ENCODE measurements around the gene SIGLEC1. TPM values are rescaled to one million over a fixed set of nuclear protein-coding genes. Genes with fewer than 3 reads are reported as not detected.

The SIGLEC1 gene
- total RNA-seq, 2 experiments from 2014 or later: 0.08 to 0.11 TPM

DNA sequence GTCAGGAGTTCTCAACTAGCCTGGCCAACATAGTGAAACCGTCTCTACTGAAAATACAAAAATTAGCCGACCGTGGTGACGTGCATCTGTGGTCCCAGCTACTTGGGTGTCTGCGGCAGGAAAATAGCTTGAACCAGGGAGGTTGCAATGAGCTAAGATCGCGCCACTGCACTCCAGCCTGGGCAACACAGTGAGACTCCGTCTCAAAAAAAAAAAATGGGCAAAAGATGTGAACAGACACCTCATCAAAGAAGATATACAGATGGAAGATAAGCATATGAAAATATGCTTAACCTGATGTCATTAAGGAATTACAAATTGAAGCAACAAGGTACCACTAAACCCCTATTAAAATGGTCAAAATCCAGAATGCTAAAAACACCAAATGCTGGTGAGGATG is 10.9 kb upstream of the SIGLEC1 start:
- Histone ChIP-seq H3K4me3 (ENCODE audit: low read length) (no peak overlapping the region), H3K9me3 (ENCODE audit: control insufficient read depth in 1 of 2, insufficient read depth in 1 of 2, low read length in 2 of 2) (no peaks in the 10 kb centered on the region), H3K27me3 (ENCODE audit: control insufficient read depth in 1 of 2, insufficient read depth in 2 of 2, low read length in 2 of 2) (peaks cover 7 to 16% of the 10 kb centered on the region in 2 experiments), H3K27ac (ENCODE audit: low read depth in 1 of 2, low read length in 2 of 2) (no peak overlapping the region), H3K36me3 (ENCODE audit: insufficient read depth, low read length) (no peaks in the 10 kb centered on the region), H3K4me1 (ENCODE audit: insufficient read depth, low read length) (no peaks in the 10 kb centered on the region)
- TF ChIP-seq, protein P1, sequence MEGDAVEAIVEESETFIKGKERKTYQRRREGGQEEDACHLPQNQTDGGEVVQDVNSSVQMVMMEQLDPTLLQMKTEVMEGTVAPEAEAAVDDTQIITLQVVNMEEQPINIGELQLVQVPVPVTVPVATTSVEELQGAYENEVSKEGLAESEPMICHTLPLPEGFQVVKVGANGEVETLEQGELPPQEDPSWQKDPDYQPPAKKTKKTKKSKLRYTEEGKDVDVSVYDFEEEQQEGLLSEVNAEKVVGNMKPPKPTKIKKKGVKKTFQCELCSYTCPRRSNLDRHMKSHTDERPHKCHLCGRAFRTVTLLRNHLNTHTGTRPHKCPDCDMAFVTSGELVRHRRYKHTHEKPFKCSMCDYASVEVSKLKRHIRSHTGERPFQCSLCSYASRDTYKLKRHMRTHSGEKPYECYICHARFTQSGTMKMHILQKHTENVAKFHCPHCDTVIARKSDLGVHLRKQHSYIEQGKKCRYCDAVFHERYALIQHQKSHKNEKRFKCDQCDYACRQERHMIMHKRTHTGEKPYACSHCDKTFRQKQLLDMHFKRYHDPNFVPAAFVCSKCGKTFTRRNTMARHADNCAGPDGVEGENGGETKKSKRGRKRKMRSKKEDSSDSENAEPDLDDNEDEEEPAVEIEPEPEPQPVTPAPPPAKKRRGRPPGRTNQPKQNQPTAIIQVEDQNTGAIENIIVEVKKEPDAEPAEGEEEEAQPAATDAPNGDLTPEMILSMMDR (IDR thresholded peaks at IDR 0.05): no peak
- H3K9me3 Mint-ChIP-seq: no peaks in the 10 kb centered on the region
- no peak for DNase-seq
- H3K27ac Mint-ChIP-seq: no peak overlapping the region
- CTCF ChIA-PET: no interaction called here
- H3K36me3 Mint-ChIP-seq (ENCODE audit: low read depth): no peaks in the 10 kb centered on the region
- H3K4me1 Mint-ChIP-seq (ENCODE audit: low read depth): no peaks in the 10 kb centered on the region
- POLR2A ChIA-PET: no interaction called here
- H3K4me3 Mint-ChIP-seq: no peak overlapping the region
- H3K27me3 Mint-ChIP-seq: peaks cover 55% of the 10 kb centered on the region
- intact Hi-C loops (cut with DNase I, micrococcal nuclease): no loop called here
- no peak for ATAC-seq (ENCODE audit: poor library complexity)

DNA sequence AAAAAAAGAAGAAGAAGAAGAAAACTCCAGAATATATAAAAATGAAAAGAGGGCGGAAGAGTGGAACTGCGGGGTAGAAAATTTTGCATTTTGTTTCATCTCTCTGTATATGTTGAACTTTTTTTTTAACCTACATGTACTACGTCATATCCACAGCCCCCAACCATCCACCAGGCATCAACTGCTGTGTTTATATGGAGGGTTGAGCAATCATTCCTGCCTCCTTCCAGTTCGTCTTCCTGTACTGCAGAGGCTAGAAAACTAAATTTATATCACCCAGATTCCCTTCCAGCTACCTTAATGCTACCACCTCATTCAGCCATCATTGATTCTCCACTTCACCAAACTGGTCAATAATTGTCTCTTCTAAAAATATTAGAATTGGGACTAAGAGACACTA is 9.5 kb upstream of the SIGLEC1 start:
- H3K27me3 Mint-ChIP-seq: peaks cover 50% of the 10 kb centered on the region
- no peaks in the 10 kb centered on the region for H3K36me3 Mint-ChIP-seq (ENCODE audit: low read depth)
- Histone ChIP-seq H3K4me3 (ENCODE audit: low read length) (no peak overlapping the region), H3K27ac (ENCODE audit: low read depth in 1 of 2, low read length in 2 of 2) (no peak overlapping the region), H3K36me3 (ENCODE audit: insufficient read depth, low read length) (no peaks in the 10 kb centered on the region), H3K9me3 (ENCODE audit: control insufficient read depth in 1 of 2, insufficient read depth in 1 of 2, low read length in 2 of 2) (no peaks in the 10 kb centered on the region), H3K27me3 (ENCODE audit: control insufficient read depth in 1 of 2, insufficient read depth in 2 of 2, low read length in 2 of 2) (peaks cover 2 to 5% of the 10 kb centered on the region in 2 experiments), H3K4me1 (ENCODE audit: insufficient read depth, low read length) (no peaks in the 10 kb centered on the region)
- no peaks in the 10 kb centered on the region for H3K4me1 Mint-ChIP-seq (ENCODE audit: low read depth)
- H3K4me3 Mint-ChIP-seq: no peak overlapping the region
- ChIA-PET CTCF (no interaction called here), POLR2A (no interaction called here)
- no peak overlapping the region for H3K27ac Mint-ChIP-seq
- intact Hi-C loops (cut with DNase I, micrococcal nuclease): no loop called here
- H3K9me3 Mint-ChIP-seq: no peaks in the 10 kb centered on the region
- DNase-seq (no peak), ATAC-seq (ENCODE audit: poor library complexity) (no peak)
- TF ChIP-seq, protein P1 (IDR thresholded peaks at IDR 0.05): no peak

DNA sequence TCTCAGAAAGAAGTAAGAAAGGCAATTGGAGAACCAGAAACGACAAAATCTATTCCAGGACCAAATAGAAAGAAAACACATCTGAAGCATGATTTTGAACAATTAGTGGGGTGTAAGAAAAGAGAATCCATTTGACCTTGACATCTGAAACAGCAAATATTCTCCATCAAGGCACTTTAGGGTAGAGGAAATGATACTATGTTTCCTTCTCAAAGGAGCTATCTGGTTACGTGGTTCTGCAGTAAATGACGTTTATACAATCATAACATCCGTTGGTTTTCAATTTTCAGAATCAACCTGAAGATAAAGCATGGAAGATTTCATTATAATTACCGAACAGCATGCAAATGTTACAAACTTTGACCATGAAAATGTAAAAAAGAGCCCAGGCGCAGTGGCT is 8.2 kb upstream of the SIGLEC1 start:
- H3K9me3 Mint-ChIP-seq: no peaks in the 10 kb centered on the region
- intact Hi-C loops (cut with DNase I, micrococcal nuclease): no loop called here
- H3K27me3 Mint-ChIP-seq: peaks cover 51% of the 10 kb centered on the region
- no peaks in the 10 kb centered on the region for H3K4me1 Mint-ChIP-seq (ENCODE audit: low read depth)
- H3K36me3 ChIP-seq (ENCODE audit: insufficient read depth, low read length): no peaks in the 10 kb centered on the region
- DNase-seq: no peak
- TF ChIP-seq, protein P1 (IDR thresholded peaks at IDR 0.05): no peak
- no peak overlapping the region for H3K4me3 Mint-ChIP-seq
- no peak for ATAC-seq (ENCODE audit: poor library complexity)
- H3K27ac ChIP-seq (ENCODE audit: low read depth in 1 of 2, low read length in 2 of 2): no peak overlapping the region
- no peaks in the 10 kb centered on the region for H3K9me3 ChIP-seq (ENCODE audit: control insufficient read depth in 1 of 2, insufficient read depth in 1 of 2, low read length in 2 of 2)
- ChIA-PET CTCF (interaction anchor here (1.6 kb wide), 1 partner anchor 10 kb away, joined by 4 read pairs; no protein-coding TSS in a partner anchor), POLR2A (no interaction called here)
- no peak overlapping the region for H3K4me3 ChIP-seq (ENCODE audit: low read length)
- H3K27ac Mint-ChIP-seq: no peak overlapping the region
- peaks cover 2 to 5% of the 10 kb centered on the region in 2 experiments for H3K27me3 ChIP-seq (ENCODE audit: control insufficient read depth in 1 of 2, insufficient read depth in 2 of 2, low read length in 2 of 2)
- no peaks in the 10 kb centered on the region for H3K4me1 ChIP-seq (ENCODE audit: insufficient read depth, low read length)
- H3K36me3 Mint-ChIP-seq (ENCODE audit: low read depth): no peaks in the 10 kb centered on the region
